Central memory CD8-positive, alpha-beta T cell (primary cell): Measurements from ENCODE around the gene OR8U1.
"Not testable (repeated sequence)": the region's sequence is repeated elsewhere in the genome, so short reads cannot be mapped to it uniquely, and the experiment has no call there.

ENCODE experiments used
- ATAC-seq: fragments of 150-1000 bp; cut with Tn5 transposase; replicated peaks from 2 replicates; pipeline ENCODE4 v1.10.0; 2022; ENCODE audit warnings: mild to moderate bottlenecking, moderate FRiP score, moderate number of reproducible peaks; ENCODE audit not compliant: poor library complexity, severe bottlenecking; ENCODE audit errors: extremely low read depth
- DNase-seq, 2 donors: peaks; one replicate each; pipeline ENCODE4 v3.0.0; 2021; ENCODE audit warnings: low spot score in 2 of 2
- H3K27ac Mint-ChIP-seq: one replicate; pipeline ENCODE4 v1.8.0; 2022; ENCODE audit warnings: low read depth, mild to moderate bottlenecking, moderate library complexity, mixed read lengths
- H3K27me3 Mint-ChIP-seq: one replicate; pipeline ENCODE4 v1.8.0; 2022; ENCODE audit warnings: mixed read lengths
- H3K36me3 Mint-ChIP-seq: one replicate; pipeline ENCODE4 v1.8.0; 2022; ENCODE audit warnings: mild to moderate bottlenecking, moderate library complexity, mixed read lengths; ENCODE audit not compliant: insufficient read depth
- H3K4me1 Mint-ChIP-seq: one replicate; pipeline ENCODE4 v1.8.0; 2022; ENCODE audit warnings: mixed read lengths
- H3K4me3 Mint-ChIP-seq: one replicate; pipeline ENCODE4 v1.8.0; 2022; ENCODE audit warnings: mild to moderate bottlenecking, moderate library complexity, mixed read lengths
- H3K9me3 Mint-ChIP-seq: one replicate; pipeline ENCODE4 v1.8.0; 2022; ENCODE audit warnings: mixed read lengths

OR8U1 gene

DNA sequence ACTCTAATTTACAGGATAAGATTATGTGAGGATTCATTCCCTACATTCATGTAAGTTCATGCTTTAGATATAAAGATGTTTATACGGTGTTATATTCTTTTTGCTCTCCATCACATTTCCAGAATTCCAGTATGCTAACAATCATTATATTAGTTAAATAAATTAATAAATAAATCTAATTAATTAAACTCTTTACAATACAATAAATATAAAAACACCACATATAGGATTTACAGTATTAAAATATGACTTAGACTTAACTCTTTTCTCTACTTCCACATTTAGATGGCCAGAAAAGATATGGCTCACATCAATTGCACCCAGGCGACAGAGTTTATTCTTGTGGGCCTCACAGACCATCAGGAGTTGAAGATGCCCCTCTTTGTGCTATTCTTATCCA lies at the start of gene OR8U1:
Gene OR8U1, plus strand, starts transcription at position 301 of the 400 bp plus-strand sequence. Its CDS starts 0 bp downstream, at position 301.
- no peak within 1 kb of the TSS for H3K27ac Mint-ChIP-seq
- H3K4me1 Mint-ChIP-seq, result no peaks in the 10 kb centered on the region
- DNase-seq, result no peak
- no peaks in the 10 kb centered on the region for H3K27me3 Mint-ChIP-seq
- peaks cover 37% of the 10 kb centered on the region for H3K9me3 Mint-ChIP-seq
- ATAC-seq, result no peak
- no peak within 1 kb of the TSS for H3K4me3 Mint-ChIP-seq
- no peaks in the 10 kb centered on the region for H3K36me3 Mint-ChIP-seq

DNA sequence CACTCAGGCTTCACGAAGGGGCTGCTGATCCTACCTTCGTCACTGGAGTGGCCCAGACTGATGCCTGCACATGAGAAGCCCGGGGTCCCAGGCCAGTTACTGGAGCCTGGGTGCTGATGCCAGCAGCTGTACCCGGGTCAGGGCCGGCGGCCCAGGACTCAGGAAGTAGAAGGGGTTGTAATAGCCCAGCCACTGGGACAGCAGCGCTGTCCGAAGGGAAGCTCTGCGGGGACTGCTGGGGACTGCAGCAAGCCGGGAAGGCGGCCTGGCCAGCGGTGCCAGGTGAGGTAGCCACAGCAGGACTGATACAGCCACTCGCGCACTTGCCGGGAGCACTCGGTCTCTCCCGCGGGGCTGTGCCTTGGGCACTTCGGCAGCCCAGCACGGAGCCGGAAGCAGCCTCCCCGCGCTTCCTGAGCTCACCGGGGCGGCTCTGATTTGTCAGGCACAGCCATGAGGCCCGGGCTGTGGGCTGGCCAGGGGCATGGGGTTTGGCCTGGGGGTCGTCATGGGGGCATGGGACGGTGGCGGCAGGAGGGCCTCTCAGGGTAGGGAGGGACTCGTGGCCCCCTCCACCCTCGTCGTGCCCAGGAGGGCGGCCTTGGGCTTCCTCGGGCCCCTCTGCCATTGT lies 43.4 kb upstream of the OR8U1 start:
- no peaks in the 10 kb centered on the region for H3K27me3 Mint-ChIP-seq
- no peaks in the 10 kb centered on the region for H3K36me3 Mint-ChIP-seq
- H3K9me3 Mint-ChIP-seq, result peaks cover 9% of the 10 kb centered on the region
- no peak overlapping the region for H3K27ac Mint-ChIP-seq
- H3K4me3 Mint-ChIP-seq, result no peak overlapping the region
- DNase-seq (no peak), ATAC-seq (no peak)
- H3K4me1 Mint-ChIP-seq, result no peaks in the 10 kb centered on the region

DNA sequence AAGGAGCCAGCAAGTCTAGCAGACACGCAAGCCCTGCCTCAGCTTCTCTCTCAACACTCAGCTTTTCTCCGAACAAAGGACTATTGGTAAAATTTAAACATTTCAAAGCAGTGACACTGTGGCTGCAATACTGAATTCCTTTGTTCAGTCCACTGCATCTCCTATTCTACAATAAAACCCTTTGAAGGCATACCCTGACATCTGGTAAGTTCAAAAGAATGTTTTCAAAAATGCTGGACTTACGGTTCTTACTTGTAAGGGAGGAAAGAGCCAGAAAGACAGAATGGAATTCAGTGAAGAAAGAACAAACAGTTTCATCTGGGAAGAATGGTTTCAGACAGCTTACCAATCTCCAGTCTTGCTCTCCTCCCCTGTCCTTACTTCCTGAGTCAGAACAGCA lies 42.3 kb upstream of the OR8U1 start:
- DNase-seq, result no peak
- no peak for ATAC-seq
- Mint-ChIP-seq H3K27ac (no peak overlapping the region), H3K9me3 (peaks cover 13% of the 10 kb centered on the region), H3K4me1 (no peaks in the 10 kb centered on the region), H3K36me3 (no peaks in the 10 kb centered on the region), H3K27me3 (no peaks in the 10 kb centered on the region), H3K4me3 (no peak overlapping the region)

DNA sequence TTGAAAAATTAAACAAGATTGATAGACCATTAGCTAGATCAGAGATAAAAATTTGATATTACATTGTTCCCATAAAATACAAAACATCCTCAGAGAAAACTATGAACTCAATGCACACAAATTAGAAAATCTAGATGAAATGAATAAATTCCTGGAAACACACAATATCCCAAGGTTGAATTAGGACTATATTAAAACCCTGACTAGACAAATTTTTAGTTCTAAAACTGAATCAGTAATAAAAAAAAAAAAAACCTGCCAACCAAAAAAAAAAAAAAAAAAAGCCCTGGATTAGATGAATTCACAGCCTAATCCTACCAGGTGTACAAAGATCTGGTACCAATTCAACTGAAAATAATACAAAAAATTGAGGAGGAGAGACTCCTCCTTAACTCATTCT lies 35.1 kb upstream of the OR8U1 start:
- H3K27ac Mint-ChIP-seq, result no peak overlapping the region

DNA sequence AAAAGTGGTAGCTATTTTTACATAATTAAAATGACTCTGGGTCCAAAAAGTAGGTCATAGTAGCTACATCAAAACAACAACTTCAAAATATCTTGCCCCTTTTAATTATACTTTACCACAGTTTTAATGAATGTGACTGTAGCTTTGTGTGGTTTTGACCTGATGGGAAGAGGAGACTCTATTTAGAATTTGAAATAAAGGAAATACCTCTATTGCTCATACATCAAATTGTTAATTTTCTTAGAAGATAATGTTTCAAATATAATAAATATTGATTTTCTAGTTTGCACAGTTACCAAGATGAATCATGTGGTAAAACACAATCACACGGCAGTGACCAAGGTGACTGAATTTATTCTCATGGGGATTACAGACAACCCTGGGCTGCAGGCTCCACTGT lies 29.7 kb upstream of the OR8U1 start, which contains the start of gene OR8K1:
Gene OR8K1, plus strand, starts transcription at position 301 of the 400 bp plus-strand sequence. Its CDS starts 0 bp downstream, at position 301.
- H3K9me3 Mint-ChIP-seq, result peaks cover 27% of the 10 kb centered on the region
- no peaks in the 10 kb centered on the region for H3K4me1 Mint-ChIP-seq
- H3K27ac Mint-ChIP-seq, result no peak within 1 kb of the TSS
- no peaks in the 10 kb centered on the region for H3K27me3 Mint-ChIP-seq
- H3K4me3 Mint-ChIP-seq, result no peak within 1 kb of the TSS
- ATAC-seq (no peak), DNase-seq (no peak)
- peaks cover 2% of the 10 kb centered on the region for H3K36me3 Mint-ChIP-seq

More for the DNA sequence above, 35.1 kb upstream of the OR8U1 start:
- ATAC-seq, result no peak
- no peak for DNase-seq
- Mint-ChIP-seq H3K27me3 (no peaks in the 10 kb centered on the region), H3K36me3 (no peaks in the 10 kb centered on the region), H3K4me3 (no peak overlapping the region), H3K4me1 (no peaks in the 10 kb centered on the region), H3K9me3 (peaks cover 21% of the 10 kb centered on the region)

DNA sequence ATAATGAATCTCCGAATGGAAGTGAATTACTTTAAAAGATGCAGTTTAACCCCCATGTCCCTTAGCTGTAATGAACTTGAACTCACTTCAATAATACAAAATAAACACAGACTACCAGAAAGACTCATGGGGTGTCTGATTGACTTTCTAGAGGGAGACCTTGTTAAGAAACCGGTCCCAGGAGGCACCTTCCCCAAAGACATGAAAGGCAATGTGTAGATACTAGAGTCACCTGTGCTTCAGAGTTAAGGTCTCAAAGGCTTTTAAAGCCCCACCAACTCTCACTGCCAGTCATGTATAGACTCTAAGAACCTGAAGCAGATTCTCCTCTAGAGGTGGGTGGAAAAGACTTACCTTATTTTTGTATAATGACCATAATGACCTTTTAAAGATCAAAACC lies 21.4 kb upstream of the OR8U1 start, which contains the start of gene OR8J1:
Gene OR8J1, plus strand, starts transcription at position 301 of the 400 bp plus-strand sequence. CDS start 5,956 bp downstream, outside the sequence.
- DNase-seq (no peak), ATAC-seq (no peak)
- peaks cover 23% of the 10 kb centered on the region for H3K9me3 Mint-ChIP-seq
- no peak within 1 kb of the TSS for H3K27ac Mint-ChIP-seq
- H3K4me1 Mint-ChIP-seq, result no peaks in the 10 kb centered on the region
- H3K36me3 Mint-ChIP-seq, result no peaks in the 10 kb centered on the region
- no peaks in the 10 kb centered on the region for H3K27me3 Mint-ChIP-seq
- no peak within 1 kb of the TSS for H3K4me3 Mint-ChIP-seq

DNA sequence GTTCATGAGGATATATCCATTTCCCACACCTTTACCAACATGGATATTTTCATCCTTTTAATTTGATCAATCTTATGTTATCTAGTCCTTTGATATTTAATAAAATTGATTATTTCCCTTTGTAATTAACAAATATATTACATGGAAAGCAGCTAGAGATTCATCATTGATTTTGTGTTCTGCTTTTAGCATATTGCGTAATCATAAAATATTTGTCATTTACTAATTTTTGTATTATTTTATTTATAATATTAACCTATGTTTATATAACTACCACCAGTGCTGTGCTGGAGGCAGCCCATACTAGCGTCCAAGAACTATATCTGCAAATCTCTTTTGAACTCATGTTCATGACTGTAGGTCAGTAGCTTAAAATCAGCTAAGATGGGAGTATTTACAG lies 4.7 kb downstream of the OR8U1 start:
- Mint-ChIP-seq H3K4me1 (no peaks in the 10 kb centered on the region), H3K36me3 (no peaks in the 10 kb centered on the region), H3K27ac (no peak overlapping the region), H3K4me3 (no peak overlapping the region), H3K27me3 (no peaks in the 10 kb centered on the region), H3K9me3 (peaks cover 37% of the 10 kb centered on the region)
- DNase-seq (no peak), ATAC-seq (no peak)

DNA sequence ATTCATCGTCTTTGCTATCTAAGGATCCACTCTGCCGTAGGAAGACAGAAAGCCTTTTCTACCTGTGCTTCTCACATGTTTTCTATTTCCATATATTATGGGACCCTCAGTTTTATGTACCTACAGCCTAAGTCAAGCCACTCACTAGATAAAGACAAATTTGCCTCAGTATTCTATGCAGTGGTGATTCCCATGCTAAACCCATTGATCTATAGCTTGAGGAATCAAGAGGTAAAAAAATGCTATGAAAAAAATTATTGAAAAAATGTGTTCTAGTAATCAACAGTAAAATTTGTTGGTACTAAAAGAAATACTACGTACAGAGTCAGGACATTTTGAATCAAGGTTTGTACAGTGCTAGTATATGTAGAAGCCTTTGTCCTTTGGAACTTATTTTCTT lies 19.0 kb downstream of the OR8U1 start:
- H3K36me3 Mint-ChIP-seq, result no peaks in the 10 kb centered on the region
- ATAC-seq (no peak), DNase-seq (no peak)
- no peak overlapping the region for H3K27ac Mint-ChIP-seq
- no peak overlapping the region for H3K4me3 Mint-ChIP-seq
- peaks cover 19% of the 10 kb centered on the region for H3K9me3 Mint-ChIP-seq
- no peaks in the 10 kb centered on the region for H3K4me1 Mint-ChIP-seq
- no peaks in the 10 kb centered on the region for H3K27me3 Mint-ChIP-seq

DNA sequence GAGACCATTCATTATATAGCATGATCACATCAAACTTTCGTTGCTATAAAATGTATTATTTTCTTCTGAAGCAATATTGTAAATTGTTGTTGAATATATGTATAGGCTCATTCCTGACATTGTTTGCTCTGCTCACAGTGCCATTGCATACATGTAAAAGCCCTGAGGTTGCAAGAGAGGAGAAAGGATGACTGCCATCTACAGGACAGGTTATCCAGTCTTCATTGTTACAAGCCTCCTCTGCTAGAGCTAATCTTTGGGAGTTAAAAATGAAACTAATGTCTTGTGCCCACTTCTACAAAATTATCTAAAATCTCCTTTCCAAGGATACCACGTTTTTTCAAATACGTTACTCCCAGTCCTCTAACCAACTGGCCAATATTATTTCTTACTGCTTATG lies 20.6 kb downstream of the OR8U1 start:
- Mint-ChIP-seq H3K27ac (no peak overlapping the region), H3K36me3 (no peaks in the 10 kb centered on the region), H3K4me1 (no peaks in the 10 kb centered on the region), H3K27me3 (no peaks in the 10 kb centered on the region), H3K4me3 (no peak overlapping the region), H3K9me3 (peaks cover 19% of the 10 kb centered on the region)
- no peak for DNase-seq
- no peak for ATAC-seq

DNA sequence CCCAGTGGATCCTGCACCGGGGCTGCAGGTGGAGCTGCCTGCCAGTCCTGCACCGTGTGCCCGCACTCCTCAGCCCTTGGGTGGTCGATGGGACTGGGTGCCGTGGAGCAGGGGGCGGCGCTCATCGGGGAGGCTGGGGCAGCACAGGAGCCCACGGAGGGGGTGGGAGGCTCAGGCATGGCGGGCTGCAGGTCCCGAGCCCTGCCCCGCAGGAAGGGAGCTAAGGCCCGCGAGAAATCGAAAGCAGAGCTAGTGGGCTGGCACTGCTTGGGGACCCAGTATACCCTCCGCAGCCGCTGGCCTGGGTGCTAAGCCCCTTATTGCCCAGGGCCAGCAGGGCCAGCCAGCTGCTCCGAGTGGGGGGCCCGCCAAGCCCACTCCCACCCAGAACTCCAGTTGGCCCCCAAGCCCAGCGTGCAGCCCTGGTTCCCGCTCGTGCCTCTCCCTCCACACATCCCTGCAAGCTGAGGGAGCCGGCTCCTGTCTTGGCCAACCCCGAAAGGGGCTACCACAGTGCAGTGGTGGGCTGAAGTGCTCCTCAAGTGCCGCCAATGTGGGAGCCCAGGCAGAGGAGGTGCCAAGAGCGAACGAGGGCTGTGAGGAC lies 26.5 kb downstream of the OR8U1 start:
- not testable (repeated sequence) for H3K4me3 Mint-ChIP-seq, H3K27me3 Mint-ChIP-seq, H3K4me1 Mint-ChIP-seq, H3K36me3 Mint-ChIP-seq, ATAC-seq, DNase-seq, H3K27ac Mint-ChIP-seq
- peaks cover 15% of the 10 kb centered on the region for H3K9me3 Mint-ChIP-seq

DNA sequence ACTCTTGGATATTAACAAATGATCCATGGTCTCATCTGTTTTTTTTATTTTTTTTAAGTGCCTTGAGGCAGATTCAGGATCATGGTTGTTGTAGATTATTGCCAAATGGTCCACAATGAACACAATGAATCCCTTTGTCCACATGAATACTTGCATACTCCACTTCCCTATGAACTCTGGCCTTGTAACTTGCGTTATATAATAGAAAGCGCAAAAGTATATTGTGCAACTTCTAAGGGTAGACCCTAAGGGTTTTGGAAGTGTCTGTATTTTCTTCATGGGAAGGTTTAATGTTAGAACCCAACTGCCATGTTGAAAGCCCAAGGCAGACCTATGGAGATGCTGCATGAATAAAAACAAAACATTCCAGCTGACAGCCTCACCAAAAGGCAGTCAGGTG lies 29.0 kb downstream of the OR8U1 start:
- no peak overlapping the region for H3K4me3 Mint-ChIP-seq
- ATAC-seq (no peak), DNase-seq (no peak)
- no peaks in the 10 kb centered on the region for H3K36me3 Mint-ChIP-seq
- no peaks in the 10 kb centered on the region for H3K4me1 Mint-ChIP-seq
- no peak overlapping the region for H3K27ac Mint-ChIP-seq
- no peaks in the 10 kb centered on the region for H3K27me3 Mint-ChIP-seq
- peaks cover 37% of the 10 kb centered on the region for H3K9me3 Mint-ChIP-seq

DNA sequence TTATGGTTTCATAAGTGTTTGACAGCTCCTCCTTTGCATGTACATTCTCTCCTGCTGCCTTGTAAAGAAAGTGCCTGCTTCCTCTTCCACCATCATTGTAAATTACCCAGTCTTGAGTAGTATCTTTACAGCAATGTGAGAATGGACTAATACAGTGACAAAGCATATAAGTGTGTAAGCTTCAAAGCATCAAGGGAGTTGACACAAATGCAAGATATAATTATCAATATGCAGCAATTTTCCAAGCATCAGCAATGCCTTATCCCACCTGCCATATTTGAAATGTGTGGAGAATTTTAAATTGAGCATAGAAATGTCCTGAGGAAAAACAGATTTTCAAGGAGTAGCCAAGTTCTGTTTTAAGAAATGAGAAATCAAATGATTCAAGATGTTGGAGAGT lies 35.4 kb downstream of the OR8U1 start:
- no peak overlapping the region for H3K27ac Mint-ChIP-seq
- peaks cover 1% of the 10 kb centered on the region for H3K36me3 Mint-ChIP-seq
- H3K4me3 Mint-ChIP-seq, result no peak overlapping the region
- no peaks in the 10 kb centered on the region for H3K4me1 Mint-ChIP-seq
- DNase-seq (no peak), ATAC-seq (no peak)
- H3K27me3 Mint-ChIP-seq, result no peaks in the 10 kb centered on the region
- H3K9me3 Mint-ChIP-seq, result peaks cover 41% of the 10 kb centered on the region

DNA sequence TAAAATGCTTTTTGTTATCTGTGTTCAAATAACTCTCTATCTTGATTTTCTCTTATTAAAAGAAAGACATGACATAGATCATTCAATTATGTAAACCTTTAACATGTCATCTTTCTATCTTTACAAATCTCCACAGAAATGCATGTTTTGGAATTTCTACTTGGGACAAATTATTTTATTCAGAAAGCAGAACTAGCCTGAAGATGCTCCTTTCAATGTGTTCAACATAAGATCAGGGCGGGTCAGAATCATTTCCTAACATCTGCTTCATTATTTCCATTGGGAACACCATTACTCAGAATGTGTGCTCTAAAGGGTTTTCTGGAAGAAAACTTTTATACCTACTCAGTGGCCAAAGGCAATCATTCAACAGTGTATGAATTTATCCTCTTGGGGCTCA lies 37.0 kb downstream of the OR8U1 start, which contains the start of gene OR5AL1:
Gene OR5AL1, plus strand, starts transcription at position 301 of the 400 bp plus-strand sequence.
- H3K4me3 Mint-ChIP-seq, result no peak within 1 kb of the TSS
- DNase-seq (no peak), ATAC-seq (no peak)
- H3K27ac Mint-ChIP-seq, result no peak within 1 kb of the TSS
- peaks cover 1% of the 10 kb centered on the region for H3K36me3 Mint-ChIP-seq
- H3K4me1 Mint-ChIP-seq, result no peaks in the 10 kb centered on the region
- no peaks in the 10 kb centered on the region for H3K27me3 Mint-ChIP-seq
- H3K9me3 Mint-ChIP-seq, result peaks cover 30% of the 10 kb centered on the region
